AG08395 (cell line): Measurements from ENCODE around the gene PLA2G4F.

Experiments
- DNase-seq: peaks from one replicate; pipeline ENCODE4 v3.0.0; 2012; ENCODE audit warnings: mixed read lengths, low spot score

The PLA2G4F gene, protein sequence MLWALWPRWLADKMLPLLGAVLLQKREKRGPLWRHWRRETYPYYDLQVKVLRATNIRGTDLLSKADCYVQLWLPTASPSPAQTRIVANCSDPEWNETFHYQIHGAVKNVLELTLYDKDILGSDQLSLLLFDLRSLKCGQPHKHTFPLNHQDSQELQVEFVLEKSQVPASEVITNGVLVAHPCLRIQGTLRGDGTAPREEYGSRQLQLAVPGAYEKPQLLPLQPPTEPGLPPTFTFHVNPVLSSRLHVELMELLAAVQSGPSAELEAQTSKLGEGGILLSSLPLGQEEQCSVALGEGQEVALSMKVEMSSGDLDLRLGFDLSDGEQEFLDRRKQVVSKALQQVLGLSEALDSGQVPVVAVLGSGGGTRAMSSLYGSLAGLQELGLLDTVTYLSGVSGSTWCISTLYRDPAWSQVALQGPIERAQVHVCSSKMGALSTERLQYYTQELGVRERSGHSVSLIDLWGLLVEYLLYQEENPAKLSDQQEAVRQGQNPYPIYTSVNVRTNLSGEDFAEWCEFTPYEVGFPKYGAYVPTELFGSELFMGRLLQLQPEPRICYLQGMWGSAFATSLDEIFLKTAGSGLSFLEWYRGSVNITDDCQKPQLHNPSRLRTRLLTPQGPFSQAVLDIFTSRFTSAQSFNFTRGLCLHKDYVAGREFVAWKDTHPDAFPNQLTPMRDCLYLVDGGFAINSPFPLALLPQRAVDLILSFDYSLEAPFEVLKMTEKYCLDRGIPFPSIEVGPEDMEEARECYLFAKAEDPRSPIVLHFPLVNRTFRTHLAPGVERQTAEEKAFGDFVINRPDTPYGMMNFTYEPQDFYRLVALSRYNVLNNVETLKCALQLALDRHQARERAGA

GRCh38 chr15:42156243-42156922, at the start of gene PLA2G4F:
PLA2G4F (minus strand) TSS chr15:42156636; CDS start chr15:42156549, 87 bp downstream.
- DNase-seq, result no peak

- no peak for DNase-seq
Measured at GRCh38 chr15:42203891-42204290, 47.5 kb upstream of the PLA2G4F start.

DNA sequence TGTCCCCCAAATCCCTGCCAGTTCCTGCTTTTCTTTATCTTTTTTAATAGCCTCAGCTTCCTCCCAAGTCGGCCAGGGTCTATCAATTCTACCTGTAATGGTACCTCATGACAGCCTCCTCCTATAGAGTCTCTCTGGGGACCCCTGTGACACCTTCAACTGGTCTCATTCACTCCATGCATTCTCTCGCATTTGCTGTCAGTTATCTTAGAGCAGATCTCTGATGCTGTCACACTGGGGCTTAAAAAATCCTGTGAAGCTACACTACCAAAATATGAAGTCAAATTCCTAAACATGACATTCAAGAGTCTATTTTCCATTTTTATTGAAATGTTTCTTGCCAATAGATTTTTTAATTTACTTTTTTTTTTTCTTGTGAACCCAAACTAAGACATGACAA, 46.2 kb upstream of the PLA2G4F start:
- DNase-seq, result no peak

- no peak for DNase-seq
Measured at GRCh38 chr15:42201801-42202200, 45.4 kb upstream of the PLA2G4F start.

GRCh38 chr15:42199126-42199525, 42.7 kb upstream of the PLA2G4F start:
- no peak for DNase-seq

GRCh38 chr15:42198516-42198915, 42.1 kb upstream of the PLA2G4F start:
- DNase-seq, result no peak

DNA sequence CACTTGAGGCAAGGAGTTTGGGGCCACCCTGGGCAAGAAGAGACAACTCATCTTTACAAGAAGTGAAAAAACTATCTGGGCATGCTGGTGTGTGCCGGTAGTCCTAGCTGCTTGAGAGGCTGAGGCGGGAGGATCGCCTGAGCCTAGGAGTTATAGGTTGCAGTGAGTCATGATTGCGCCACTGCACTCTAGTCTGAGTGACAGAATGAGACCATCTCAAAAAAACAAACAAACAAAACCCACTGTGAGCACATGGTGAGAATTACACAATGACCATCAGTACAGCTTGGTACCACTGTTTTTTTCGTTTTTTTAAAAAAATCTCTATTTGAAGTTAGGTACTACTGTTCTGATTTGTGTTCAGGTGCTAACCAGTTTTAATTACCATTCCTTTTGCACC, 38.1 kb upstream of the PLA2G4F start:
- DNase-seq, result no peak

- DNase-seq, result no peak
Measured at GRCh38 chr15:42193383-42193782, 36.9 kb upstream of the PLA2G4F start.

DNA sequence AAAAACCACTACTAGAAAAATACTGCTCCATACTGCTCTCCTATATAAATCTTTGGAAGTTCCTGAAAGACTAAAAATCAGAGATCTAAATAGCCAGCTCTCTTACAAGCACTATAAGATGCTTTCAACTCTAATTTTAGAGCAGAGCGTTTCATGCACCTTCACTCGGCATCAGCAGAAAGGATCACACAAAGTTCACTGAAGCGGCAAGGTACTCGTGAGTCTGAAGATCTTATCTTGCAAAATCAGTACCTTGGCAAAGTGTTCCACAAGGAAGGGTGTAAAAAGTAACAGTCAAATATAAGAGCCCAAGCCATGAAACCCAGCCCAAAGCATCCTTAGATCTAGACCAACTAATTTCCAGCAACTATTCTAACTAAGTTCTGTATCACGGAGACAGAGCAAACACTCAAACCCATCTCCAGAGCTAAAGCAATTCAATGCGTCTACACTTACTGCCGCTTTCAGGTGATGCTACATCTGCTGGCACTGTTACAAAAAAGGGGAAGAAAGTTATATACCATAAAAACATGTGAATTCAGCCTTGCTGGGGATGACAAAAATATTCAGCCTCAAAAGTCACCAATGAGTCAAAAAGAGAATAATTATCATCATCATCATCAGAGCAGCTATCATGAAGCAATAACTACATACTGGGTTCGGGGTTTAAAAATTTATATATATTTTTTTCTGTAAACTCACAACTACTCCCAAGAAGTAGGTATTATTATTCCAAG, 35.3 kb upstream of the PLA2G4F start:
- no peak for DNase-seq

DNA sequence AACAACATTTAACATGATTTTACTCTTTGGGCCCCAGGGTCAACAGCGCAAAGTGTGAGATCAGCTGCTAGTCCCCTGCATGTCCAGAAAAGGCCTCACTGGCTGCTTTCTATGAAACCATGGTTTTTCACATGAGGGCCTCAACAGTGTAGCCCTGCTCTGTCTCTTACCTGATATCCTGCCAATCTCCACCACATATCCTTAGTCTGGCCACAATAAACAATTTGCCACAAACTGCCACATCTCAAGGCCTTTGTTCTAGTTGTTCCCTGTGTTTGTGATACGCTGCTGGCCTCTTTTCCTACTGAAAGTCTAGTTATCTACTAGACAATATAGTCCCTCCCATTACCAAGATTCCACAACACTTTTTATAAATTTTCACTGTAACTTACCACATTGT, 33.9 kb upstream of the PLA2G4F start:
- no peak for DNase-seq

DNA sequence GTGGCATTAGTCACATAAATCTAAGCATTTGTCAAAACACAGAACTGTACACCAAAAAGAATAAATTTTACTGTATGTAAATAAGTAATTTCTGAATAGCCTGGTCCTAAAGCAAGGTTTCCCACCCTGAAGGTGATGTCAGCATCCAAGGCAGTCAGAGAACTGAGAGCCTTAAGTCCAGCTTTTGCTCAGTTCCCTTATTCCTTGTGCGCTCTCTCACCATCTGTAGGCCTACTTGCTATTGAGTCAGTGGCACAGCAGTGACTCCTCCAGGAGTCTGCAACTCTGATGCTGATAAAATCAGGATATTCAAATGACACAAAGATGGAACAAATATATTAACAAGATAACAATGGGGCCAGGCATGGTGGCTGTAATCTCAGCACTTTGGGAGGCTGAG, 29.4 kb upstream of the PLA2G4F start:
- no peak for DNase-seq

DNA sequence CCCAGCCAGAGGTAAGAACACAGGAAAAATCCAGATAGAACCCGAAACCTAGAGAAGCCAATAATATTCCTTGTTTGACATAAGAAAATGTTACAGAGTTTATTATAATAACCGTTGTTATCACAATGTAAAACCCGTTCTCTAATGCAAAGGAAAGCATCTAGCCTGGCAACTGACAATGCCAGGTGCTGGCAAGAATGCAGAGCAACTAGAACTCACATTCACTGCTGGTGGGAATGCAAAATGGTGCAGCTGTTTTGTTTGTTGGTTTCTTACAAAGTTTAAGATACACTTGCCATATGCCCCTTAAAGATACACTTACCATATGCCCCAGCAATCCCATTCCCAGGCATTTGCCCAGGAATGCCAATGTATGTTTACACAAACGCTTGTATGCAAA, 28.3 kb upstream of the PLA2G4F start:
- no peak for DNase-seq

DNA sequence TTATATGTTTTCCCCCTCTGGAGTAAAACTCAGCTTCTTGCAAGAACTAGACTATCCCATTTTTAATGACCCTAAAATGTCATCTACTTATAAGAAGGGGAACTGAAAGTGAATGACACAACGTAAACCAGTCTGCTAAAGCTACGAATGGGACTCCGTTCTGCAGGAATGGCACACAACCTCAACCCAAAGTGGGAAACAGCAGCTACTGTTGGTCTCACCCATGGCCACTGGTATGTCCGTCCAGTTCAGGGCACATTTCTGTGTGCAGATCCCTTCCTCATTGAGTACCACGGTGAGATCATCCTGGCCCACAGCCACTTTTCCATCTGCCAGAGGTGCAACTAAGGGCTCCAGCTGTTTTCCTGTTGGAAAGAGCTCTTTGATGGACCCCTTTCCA, 27.9 kb upstream of the PLA2G4F start:
- DNase-seq, result no peak

DNA sequence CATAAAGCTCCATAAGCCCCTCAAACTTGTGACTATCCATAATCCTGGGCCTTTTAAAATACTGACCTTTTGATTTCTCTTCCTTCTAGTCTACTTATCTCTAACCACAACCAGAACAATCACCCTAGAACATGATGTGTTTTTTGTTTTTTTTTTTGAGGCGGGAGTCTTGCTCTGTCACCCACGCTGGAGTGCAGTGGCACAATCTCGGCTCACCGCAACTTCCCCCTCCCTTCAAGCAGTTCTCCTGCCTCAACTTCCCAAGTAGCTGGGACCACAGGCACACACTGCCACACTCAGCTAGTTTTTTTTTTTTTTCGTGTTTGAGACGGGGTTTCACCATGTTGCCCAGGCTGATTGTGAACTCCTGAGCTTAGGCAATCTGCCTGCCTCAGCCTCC, 26.5 kb upstream of the PLA2G4F start:
- no peak for DNase-seq

- no peak for DNase-seq
Measured at GRCh38 chr15:42182328-42182886, 26.0 kb upstream of the PLA2G4F start.

DNA sequence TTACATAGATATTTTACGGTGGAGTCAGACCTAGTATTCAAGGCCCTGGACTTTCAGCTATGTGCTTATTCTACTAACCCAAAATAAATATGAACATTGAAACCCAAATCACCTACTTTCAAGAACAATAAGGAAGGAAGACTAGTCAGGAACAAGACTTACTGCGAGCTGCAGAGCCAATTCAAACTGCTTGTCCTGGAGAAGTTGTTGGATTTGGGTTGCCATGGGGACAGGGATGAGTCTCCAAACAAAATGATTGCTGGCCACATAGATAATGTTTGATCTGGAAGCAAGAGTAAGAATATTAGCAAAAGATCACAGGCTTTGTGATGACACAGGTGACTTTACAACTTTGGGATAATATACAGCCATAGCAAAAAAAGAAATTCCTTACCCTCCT, 21.6 kb upstream of the PLA2G4F start:
- DNase-seq, result no peak

DNA sequence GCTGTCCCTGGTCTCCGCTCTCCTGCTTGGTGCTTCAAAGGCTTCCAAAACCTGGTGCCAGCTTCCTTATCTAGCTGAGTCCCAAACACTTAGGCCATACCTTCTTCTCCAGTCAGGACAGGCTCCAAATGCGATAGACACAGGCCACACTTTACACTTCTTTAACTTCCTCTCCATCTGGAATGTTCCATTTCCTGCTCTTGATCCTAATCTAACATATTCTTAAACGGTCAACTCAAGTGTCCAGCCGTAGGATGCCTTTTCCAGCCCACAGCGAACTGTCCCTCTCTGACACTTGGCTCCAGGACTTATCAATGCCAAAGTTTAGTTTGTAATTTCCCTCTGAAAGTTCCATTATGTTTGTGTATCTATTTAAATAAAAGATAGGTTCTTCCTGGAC, 19.2 kb upstream of the PLA2G4F start:
- no peak for DNase-seq

DNA sequence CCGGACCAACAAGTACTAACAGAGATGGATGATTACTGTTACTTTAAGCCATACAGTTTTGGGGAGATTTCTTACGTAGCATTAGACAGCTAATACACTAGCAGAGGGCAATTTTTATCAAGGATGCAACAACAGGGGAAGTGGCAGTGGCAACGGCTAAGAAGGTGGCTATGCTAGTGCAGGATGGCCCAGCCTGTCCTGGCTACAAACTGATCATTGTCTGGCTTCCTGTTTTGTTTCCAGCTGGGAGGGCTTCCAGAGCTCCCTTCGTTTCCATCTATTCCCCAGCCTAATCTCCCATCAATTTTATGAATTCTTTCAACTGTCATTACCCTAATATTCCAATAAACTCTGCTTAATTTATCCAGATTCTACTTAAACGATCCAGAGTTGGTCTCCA, 16.0 kb upstream of the PLA2G4F start:
- no peak for DNase-seq

DNA sequence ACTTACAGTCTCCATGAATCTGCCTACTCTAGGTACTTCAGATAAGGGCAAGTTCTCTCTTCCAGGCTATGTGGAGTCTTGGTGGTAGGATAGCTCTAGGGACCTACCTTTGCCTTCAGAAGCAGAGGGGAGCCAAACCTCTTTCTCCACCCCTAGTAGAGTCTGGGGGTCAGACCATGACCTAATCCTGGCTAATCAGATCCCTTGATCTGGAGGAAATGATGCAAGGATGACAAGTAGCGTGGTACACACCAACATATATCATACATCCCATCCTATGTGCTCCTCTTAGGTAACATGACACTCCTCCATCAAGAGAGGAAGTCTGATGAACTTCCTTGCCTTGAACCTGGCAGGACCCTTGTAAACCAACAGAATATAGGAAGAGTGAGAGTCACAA, 15.4 kb upstream of the PLA2G4F start:
- DNase-seq, result no peak

GRCh38 chr15:42171122-42171521, 14.7 kb upstream of the PLA2G4F start:
- no peak for DNase-seq

DNA sequence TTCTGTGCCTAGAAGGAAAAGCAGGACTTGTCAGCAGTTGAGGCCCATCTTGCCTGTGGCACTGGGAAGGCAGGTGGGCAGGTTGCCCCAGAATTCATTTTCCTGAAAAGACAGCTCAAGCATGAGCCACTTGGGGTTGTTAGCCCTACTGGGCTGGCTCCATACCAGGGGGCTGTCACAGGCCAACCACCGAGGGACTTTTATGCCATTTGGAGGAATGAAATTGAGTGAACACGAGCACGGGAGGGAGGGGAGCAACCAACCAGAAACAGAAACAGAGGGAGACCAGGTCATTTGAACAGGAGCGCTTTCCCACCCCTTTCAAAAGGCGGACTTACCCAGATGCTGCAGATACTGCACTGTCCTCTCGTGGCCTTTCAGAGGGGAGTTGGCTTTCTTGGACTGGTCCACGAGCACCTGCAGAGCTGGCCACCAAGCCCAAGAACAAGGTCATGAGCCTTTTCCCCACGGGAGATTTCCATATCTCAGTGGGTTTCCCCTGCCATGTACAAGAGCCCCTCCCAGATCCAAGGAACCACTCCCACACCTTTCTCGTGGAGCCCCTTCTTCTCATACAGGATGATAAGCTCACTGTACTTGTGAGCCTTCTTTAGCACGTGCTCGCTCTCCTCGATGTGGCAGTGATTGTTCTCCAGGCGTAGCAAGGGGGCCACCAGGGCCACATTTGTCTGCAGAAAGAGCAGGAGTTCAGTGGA, 9.9 kb upstream of the PLA2G4F start:
- no peak for DNase-seq
